SK-N-SH (cell line): ENCODE measurements around the gene ASPSCR1. TPM values are rescaled to one million over a fixed set of nuclear protein-coding genes. Genes with fewer than 3 reads are reported as not detected.

ENCODE experiments used
- CTCF ChIA-PET: fragments of 300-600, 350-600 bp; formaldehyde crosslinking; extraction: SDS; loops from one replicate; lab custom pipeline; 2021; lab: Yijun Ruan, JAX
- POLR2A ChIA-PET: fragments of 350-600 bp; sonication (Branson Sonifier 250); formaldehyde crosslinking; extraction: SDS; loops from one replicate; lab custom pipeline; 2020; ENCODE audit warnings: antibody characterized with exemption, inconsistent platforms; lab: Yijun Ruan, JAX
- DNase-seq: peaks from one replicate; pipeline ENCODE4 v3.0.0; 2012
- H2AFZ ChIP-seq: fragments of 200-600 bp; sonication (generic); 2 replicates; pipeline ENCODE4 v1.8.1; 2016; ENCODE audit warnings: antibody characterized with exemption, mild to moderate bottlenecking, low read depth
- H3F3A ChIP-seq: fragments of 200-600 bp; sonication (generic); replicated peaks from 2 replicates; pipeline ENCODE3; 2016; ENCODE audit warnings: antibody characterized with exemption, mild to moderate bottlenecking; ENCODE audit not compliant: insufficient read depth
- H3K27ac ChIP-seq, 2 experiments: fragments of 200-500 bp in 1 of 2; fragments of 200-600 bp in 1 of 2; sonication (Bioruptor generic) in 1 of 2; sonication (generic), shearing (Covaris generic) in 1 of 2; 2 replicates each; pipeline versions ENCODE4 v1.5.1 to v1.6.1; 2014 to 2016; ENCODE audit warnings: low read depth in 2 of 2, inconsistent platforms in 1 of 2, low read length in 1 of 2, mild to moderate bottlenecking in 1 of 2, mixed read lengths in 1 of 2
- H3K27me3 ChIP-seq: fragments of 200-600 bp; sonication (generic), shearing (Covaris generic); 2 replicates; pipeline ENCODE4 v1.6.1; 2016; ENCODE audit warnings: mixed run types; ENCODE audit not compliant: insufficient read depth
- H3K36me3 ChIP-seq, 2 experiments: fragments of 200-500 bp in 1 of 2; fragments of 200-600 bp in 1 of 2; sonication (Bioruptor generic) in 1 of 2; sonication (generic) in 1 of 2; replicated peaks in 1 of 2; 2 replicates each; pipeline versions ENCODE3 to v1.5.1; 2014 to 2016; ENCODE audit warnings: low read length in 1 of 2, mild to moderate bottlenecking in 1 of 2; ENCODE audit not compliant: insufficient read depth in 2 of 2, control insufficient read depth in 1 of 2
- H3K4me1 ChIP-seq, 2 experiments: fragments of 200-500 bp in 1 of 2; fragments of 200-600 bp in 1 of 2; sonication (Bioruptor generic) in 1 of 2; sonication (generic), shearing (Covaris generic) in 1 of 2; 2 replicates each; pipeline versions ENCODE4 v1.5.1 to v1.6.1; 2014 to 2016; ENCODE audit warnings: low read depth in 1 of 2, low read length in 1 of 2, mixed run types in 1 of 2; ENCODE audit not compliant: insufficient read depth in 2 of 2, control insufficient read depth in 1 of 2
- H3K4me2 ChIP-seq: fragments of 200-600 bp; sonication (generic), shearing (Covaris generic); 2 replicates; pipeline ENCODE4 v1.6.1; 2017; ENCODE audit warnings: mixed run types
- H3K4me3 ChIP-seq, 2 experiments: fragments of 200-500 bp in 1 of 2; fragments of 200-600 bp in 1 of 2; sonication (Bioruptor generic) in 1 of 2; sonication (generic), shearing (Covaris generic) in 1 of 2; 2 replicates each; pipeline versions ENCODE4 v1.5.1 to v1.8.1; 2014 to 2016; ENCODE audit warnings: low read depth in 2 of 2, inconsistent platforms in 1 of 2, low read length in 1 of 2, mild to moderate bottlenecking in 1 of 2, mixed read lengths in 1 of 2, moderate library complexity in 1 of 2
- H3K79me2 ChIP-seq: fragments of 200-600 bp; sonication (generic); 2 replicates; pipeline ENCODE4 v1.8.1; 2017; ENCODE audit warnings: mild to moderate bottlenecking; ENCODE audit not compliant: insufficient read depth
- H3K9ac ChIP-seq: fragments of 200-600 bp; sonication (generic); 2 replicates; pipeline ENCODE4 v1.6.1; 2017; ENCODE audit warnings: mixed run types
- H3K9me2 ChIP-seq: fragments of 200-600 bp; sonication (generic); 2 replicates; pipeline ENCODE4 v1.6.1; 2017; ENCODE audit warnings: mixed run types
- H3K9me3 ChIP-seq: fragments of 200-600 bp; sonication (generic); 2 replicates; pipeline ENCODE4 v1.6.1; 2017; ENCODE audit warnings: mixed run types, mild to moderate bottlenecking, moderate library complexity
- H4K20me1 ChIP-seq: fragments of 200-600 bp; sonication (generic); 2 replicates; pipeline ENCODE4 v1.6.1; 2017; ENCODE audit warnings: mild to moderate bottlenecking, mixed run types; ENCODE audit not compliant: insufficient read depth
- EP300 ChIP-seq, 2 experiments: IDR thresholded peaks; 2 replicates each; pipeline versions ENCODE4 v1.4.0 to v1.6.1; 2012; ENCODE audit warnings: borderline replicate concordance in 1 of 2, low read depth in 1 of 2, low read length in 1 of 2
- EZH2phosphoT487 ChIP-seq: fragments of 200-600 bp; sonication (generic); IDR thresholded peaks from 2 replicates; pipeline ENCODE4 v1.6.1; 2017; ENCODE audit warnings: low read depth, mixed run types, mild to moderate bottlenecking, antibody characterized with exemption, moderate library complexity, borderline replicate concordance
- FOSL2 ChIP-seq: IDR thresholded peaks from 2 replicates; pipeline ENCODE4 v1.4.0; 2012; ENCODE audit warnings: low read depth, mild to moderate bottlenecking, moderate library complexity, borderline replicate concordance
- GABPA ChIP-seq: IDR thresholded peaks from 2 replicates; pipeline ENCODE4 v1.4.0; 2012; ENCODE audit warnings: low read depth, mild to moderate bottlenecking
- GATA2 ChIP-seq: sonication (generic); formaldehyde crosslinking; IDR thresholded peaks from 2 replicates; pipeline ENCODE4 v1.5.0; 2020; ENCODE audit warnings: mild to moderate bottlenecking, missing genetic modification reagents
- JUND ChIP-seq: IDR thresholded peaks from 2 replicates; pipeline ENCODE4 v1.4.0; 2012
- MEF2A ChIP-seq: IDR thresholded peaks from 2 replicates; pipeline ENCODE4 v1.4.0; 2012; ENCODE audit warnings: low read depth, borderline replicate concordance
- NFIC ChIP-seq: IDR thresholded peaks from 2 replicates; pipeline ENCODE4 v1.4.0; 2012; ENCODE audit warnings: borderline replicate concordance
- NRF1 ChIP-seq: IDR thresholded peaks from 2 replicates; pipeline ENCODE4 v1.6.1; 2012; ENCODE audit warnings: low read depth, mild to moderate bottlenecking, low read length
- RAD21 ChIP-seq: IDR thresholded peaks from 2 replicates; pipeline ENCODE4 v1.6.1; 2012; ENCODE audit warnings: mild to moderate bottlenecking, low read length
- RCOR1 ChIP-seq: fragments of 150-350 bp; IDR thresholded peaks from 2 replicates; pipeline ENCODE4 v1.6.1; 2017; ENCODE audit warnings: antibody characterized with exemption, low read length
- RXRA ChIP-seq: IDR thresholded peaks from 2 replicates; pipeline ENCODE4 v1.4.0; 2012; ENCODE audit warnings: low read depth, mild to moderate bottlenecking, borderline replicate concordance
- SMC3 ChIP-seq: IDR thresholded peaks from 2 replicates; pipeline ENCODE4 v1.6.1; 2012; ENCODE audit warnings: low read depth, low read length, improper control_type of control experiment
- TEAD4 ChIP-seq: IDR thresholded peaks from 2 replicates; pipeline ENCODE4 v1.4.0; 2012; ENCODE audit warnings: mild to moderate bottlenecking, borderline replicate concordance; ENCODE audit not compliant: insufficient read depth
- YY1 ChIP-seq: IDR thresholded peaks from 2 replicates; pipeline ENCODE4 v1.4.0; 2012; ENCODE audit warnings: low read depth, mild to moderate bottlenecking
- WGBS: methylation state at CpG from one replicate; pipeline ENCODE4 v1.1.6; 2017; ENCODE audit warnings: low lambda C conversion rate; 5-methylcytosine and 5-hydroxymethylcytosine counted together
- polyA plus RNA-seq, 3 experiments: library from polyadenylated mRNA; depleted of rRNA; stranded (reverse); fragments of >200 nt; gene quantifications; 2 replicates each; pipeline ENCODE4 v1.2.3, GENCODE V29; 2012
- TF ChIP-seq, protein P1 (sequence below): IDR thresholded peaks from 2 replicates; pipeline ENCODE4 v1.6.1; 2012; ENCODE audit warnings: mild to moderate bottlenecking, low read depth, low read length, moderate library complexity
- TF ChIP-seq, protein P2 (sequence below): IDR thresholded peaks from 2 replicates; pipeline ENCODE4 v1.4.0; 2012; ENCODE audit warnings: low read depth
- TF ChIP-seq, protein P3 (sequence below): fragments of 150-350 bp; IDR thresholded peaks from 2 replicates; pipeline ENCODE4 v1.6.1; 2017; ENCODE audit warnings: antibody characterized with exemption, low read length, low read depth, borderline replicate concordance

Gene ASPSCR1
- polyA plus RNA-seq, 1 of the 3 experiments (the other 2 are of a cell fraction) = 36.2 TPM

DNA sequence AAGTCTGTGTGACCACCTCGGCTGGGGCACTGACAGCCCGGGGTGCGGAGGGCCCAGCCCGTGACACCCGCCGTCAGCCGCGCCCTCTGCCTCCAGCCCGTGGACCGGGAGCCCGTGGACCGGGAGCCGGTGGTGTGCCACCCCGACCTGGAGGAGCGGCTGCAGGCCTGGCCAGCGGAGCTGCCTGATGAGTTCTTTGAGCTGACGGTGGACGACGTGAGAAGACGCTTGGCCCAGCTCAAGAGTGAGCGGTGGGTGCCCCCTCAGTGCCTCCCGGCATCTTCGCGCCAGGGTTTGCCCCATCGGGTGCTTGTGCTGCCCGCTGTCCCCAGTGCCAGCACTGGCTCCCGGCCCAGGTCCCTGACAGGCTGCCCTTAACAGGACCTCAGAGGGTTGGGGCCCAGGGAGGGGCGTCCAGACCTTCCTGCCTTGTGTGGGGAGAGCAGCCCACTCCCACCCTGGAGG, 31.5 kb downstream of the ASPSCR1 start:
- peaks cover 5% of the 10 kb centered on the region; the same call in 1 of the 2 replicates for H3K79me2 ChIP-seq
- no peak overlapping the region for H3K4me3 ChIP-seq
- WGBS = 97% methylated on average over 20 of the region's 28 CpGs
- no peak for DNase-seq
- peaks cover 6% of the 10 kb centered on the region for H3F3A ChIP-seq
- peaks cover 29 to 31% of the 10 kb centered on the region in 2 experiments; a peak in 3 of 4 replicates for H3K4me1 ChIP-seq
- H3K9me2 ChIP-seq = no peaks in the 10 kb centered on the region
- H3K27me3 ChIP-seq = no peaks in the 10 kb centered on the region
- CTCF ChIA-PET = interaction anchor here (0.7 to 35.7 kb wide), 4 partner anchors 13 to 43 kb away, joined by 3 to 1216 read pairs (median 36); partner anchors contain the start of genes CENPX, LRRC45 and NOTUM
- H3K36me3 ChIP-seq = no peaks in the 10 kb centered on the region
- H2AFZ ChIP-seq = no peak overlapping the region
- no peaks in the 10 kb centered on the region for H3K9me3 ChIP-seq
- TF ChIP-seq TEAD4 (no peak), RAD21 (no peak), JUND (no peak), MEF2A (no peak), GABPA (no peak), GATA2 (CRISPR knock-in tag) (no peak), SMC3 (no peak), RXRA (no peak), EZH2phosphoT487 (no peak), FOSL2 (no peak), NRF1 (no peak), RCOR1 (no peak), NFIC (no peak), YY1 (no peak)
- TF ChIP-seq, protein P1, sequence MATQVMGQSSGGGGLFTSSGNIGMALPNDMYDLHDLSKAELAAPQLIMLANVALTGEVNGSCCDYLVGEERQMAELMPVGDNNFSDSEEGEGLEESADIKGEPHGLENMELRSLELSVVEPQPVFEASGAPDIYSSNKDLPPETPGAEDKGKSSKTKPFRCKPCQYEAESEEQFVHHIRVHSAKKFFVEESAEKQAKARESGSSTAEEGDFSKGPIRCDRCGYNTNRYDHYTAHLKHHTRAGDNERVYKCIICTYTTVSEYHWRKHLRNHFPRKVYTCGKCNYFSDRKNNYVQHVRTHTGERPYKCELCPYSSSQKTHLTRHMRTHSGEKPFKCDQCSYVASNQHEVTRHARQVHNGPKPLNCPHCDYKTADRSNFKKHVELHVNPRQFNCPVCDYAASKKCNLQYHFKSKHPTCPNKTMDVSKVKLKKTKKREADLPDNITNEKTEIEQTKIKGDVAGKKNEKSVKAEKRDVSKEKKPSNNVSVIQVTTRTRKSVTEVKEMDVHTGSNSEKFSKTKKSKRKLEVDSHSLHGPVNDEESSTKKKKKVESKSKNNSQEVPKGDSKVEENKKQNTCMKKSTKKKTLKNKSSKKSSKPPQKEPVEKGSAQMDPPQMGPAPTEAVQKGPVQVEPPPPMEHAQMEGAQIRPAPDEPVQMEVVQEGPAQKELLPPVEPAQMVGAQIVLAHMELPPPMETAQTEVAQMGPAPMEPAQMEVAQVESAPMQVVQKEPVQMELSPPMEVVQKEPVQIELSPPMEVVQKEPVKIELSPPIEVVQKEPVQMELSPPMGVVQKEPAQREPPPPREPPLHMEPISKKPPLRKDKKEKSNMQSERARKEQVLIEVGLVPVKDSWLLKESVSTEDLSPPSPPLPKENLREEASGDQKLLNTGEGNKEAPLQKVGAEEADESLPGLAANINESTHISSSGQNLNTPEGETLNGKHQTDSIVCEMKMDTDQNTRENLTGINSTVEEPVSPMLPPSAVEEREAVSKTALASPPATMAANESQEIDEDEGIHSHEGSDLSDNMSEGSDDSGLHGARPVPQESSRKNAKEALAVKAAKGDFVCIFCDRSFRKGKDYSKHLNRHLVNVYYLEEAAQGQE = no peak
- TF ChIP-seq, all 33 proteins: peak for 0
- POLR2A ChIA-PET = no interaction called here
- H3K27ac ChIP-seq = no peak overlapping the region
- H3K4me2 ChIP-seq = no peak overlapping the region
- H4K20me1 ChIP-seq = no peaks in the 10 kb centered on the region
- H3K9ac ChIP-seq = no peak overlapping the region

DNA sequence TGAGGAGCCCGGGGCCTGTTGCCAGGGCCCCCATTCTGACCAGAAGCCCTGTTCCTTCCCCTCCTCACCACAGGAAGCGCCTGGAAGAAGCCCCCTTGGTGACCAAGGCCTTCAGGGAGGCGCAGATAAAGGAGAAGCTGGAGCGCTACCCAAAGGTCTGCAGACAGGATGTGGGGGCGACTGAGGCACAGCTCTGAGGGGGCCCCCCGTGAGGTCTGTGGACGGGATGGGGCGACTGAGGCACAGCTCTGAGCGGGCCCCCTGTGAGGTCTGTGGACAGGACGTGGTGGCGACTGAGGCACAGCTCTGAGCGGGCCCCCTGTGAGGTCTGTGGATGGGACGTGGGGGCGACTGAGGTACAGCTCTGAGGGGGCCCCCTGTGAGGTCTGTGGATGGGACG, 32.0 kb downstream of the ASPSCR1 start:
- Histone ChIP-seq H3K4me3 (no peak overlapping the region), H3K4me2 (no peak overlapping the region), H4K20me1 (no peaks in the 10 kb centered on the region), H3K36me3 (no peaks in the 10 kb centered on the region), H3K4me1 (peaks cover 27 to 34% of the 10 kb centered on the region in 2 experiments; a peak in 3 of 4 replicates), H3K9ac (no peak overlapping the region), H3K79me2 (peaks cover 5% of the 10 kb centered on the region; the same call in 1 of the 2 replicates), H2AFZ (no peak overlapping the region), H3K9me2 (no peaks in the 10 kb centered on the region), H3F3A (peaks cover 1% of the 10 kb centered on the region), H3K9me3 (no peaks in the 10 kb centered on the region), H3K27ac (no peak overlapping the region), H3K27me3 (no peaks in the 10 kb centered on the region)
- TF ChIP-seq EP300 (IDR thresholded peaks at IDR 0.05; ENCODE audit: borderline replicate concordance in 1 of 2, low read depth in 1 of 2, low read length in 1 of 2) = no peak
- TF ChIP-seq, protein P2, sequence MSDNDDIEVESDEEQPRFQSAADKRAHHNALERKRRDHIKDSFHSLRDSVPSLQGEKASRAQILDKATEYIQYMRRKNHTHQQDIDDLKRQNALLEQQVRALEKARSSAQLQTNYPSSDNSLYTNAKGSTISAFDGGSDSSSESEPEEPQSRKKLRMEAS = no peak
- TF ChIP-seq, protein P3, sequence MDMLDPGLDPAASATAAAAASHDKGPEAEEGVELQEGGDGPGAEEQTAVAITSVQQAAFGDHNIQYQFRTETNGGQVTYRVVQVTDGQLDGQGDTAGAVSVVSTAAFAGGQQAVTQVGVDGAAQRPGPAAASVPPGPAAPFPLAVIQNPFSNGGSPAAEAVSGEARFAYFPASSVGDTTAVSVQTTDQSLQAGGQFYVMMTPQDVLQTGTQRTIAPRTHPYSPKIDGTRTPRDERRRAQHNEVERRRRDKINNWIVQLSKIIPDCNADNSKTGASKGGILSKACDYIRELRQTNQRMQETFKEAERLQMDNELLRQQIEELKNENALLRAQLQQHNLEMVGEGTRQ = no peak
- no peak for TF ChIP-seq GABPA
- ChIA-PET POLR2A (interaction anchor here (0.6 kb wide), 1 partner anchor 31 kb away, joined by 4 read pairs; no protein-coding TSS in a partner anchor), CTCF (interaction anchor here (6.6 to 35.7 kb wide), 2 partner anchors 12 to 43 kb away, joined by 68 to 1216 read pairs; partner anchors contain the start of genes CENPX, LRRC45 and NOTUM)
- WGBS = 96% methylated on average over 14 of the region's 15 CpGs
- DNase-seq = no peak
